Natural killer cell treated with Interleukin-12 subunit alpha and Interleukin-12 subunit beta and Interleukin-15 and Interleukin-18, amount 100 ng/mL, for 72 hours (primary cell): ENCODE results near the gene HYOU1. TPM values are rescaled to one million over a fixed set of nuclear protein-coding genes. Genes with fewer than 3 reads are reported as not detected.
"Not testable (repeated sequence)": the region's sequence is repeated elsewhere in the genome, so short reads cannot be mapped to it uniquely, and the experiment has no call there.

ENCODE experiments used
- ATAC-seq, 2 donors: fragments of 150-1000 bp; cut with Tn5 transposase in 1 of 2; sonication (Bioruptor Pico), chemical (Tn5 transposase) in 1 of 2; 2 replicates each; pipeline ENCODE4 v1.10.0; 2021
- DNase-seq: peaks from one replicate; pipeline ENCODE4 v3.0.0; 2022; ENCODE audit warnings: low spot score
- H3K27ac Mint-ChIP-seq, 2 donors: 1 replicate in 1 of 2; 2 replicates in 1 of 2; pipeline ENCODE4 v1.8.0; 2022; ENCODE audit warnings: mixed read lengths in 2 of 2, mild to moderate bottlenecking in 1 of 2, moderate library complexity in 1 of 2
- H3K27me3 Mint-ChIP-seq, 2 donors: 1 replicate in 1 of 2; 2 replicates in 1 of 2; pipeline ENCODE4 v1.8.0; 2022; ENCODE audit warnings: mixed read lengths in 2 of 2
- H3K36me3 Mint-ChIP-seq: one replicate; pipeline ENCODE4 v1.8.0; 2022; ENCODE audit warnings: mixed read lengths
- H3K4me1 Mint-ChIP-seq, 2 donors: 1 replicate in 1 of 2; 2 replicates in 1 of 2; pipeline ENCODE4 v1.8.0; 2022; ENCODE audit warnings: low read depth in 2 of 2, mixed read lengths in 2 of 2, mild to moderate bottlenecking in 1 of 2
- H3K4me3 Mint-ChIP-seq: one replicate; pipeline ENCODE4 v1.8.0; 2022; ENCODE audit warnings: mixed read lengths
- H3K9me3 Mint-ChIP-seq: 2 replicates; pipeline ENCODE4 v1.8.0; 2022; ENCODE audit warnings: mixed read lengths
- total RNA-seq, 2 donors: library from RNA; stranded (reverse); gene quantifications; one replicate each; pipeline ENCODE4 v1.2.3, GENCODE V29; 2022

Gene HYOU1
- total RNA-seq, 2 donors from 2014 or later: 259 to 333 TPM

- DNase-seq (no peak), ATAC-seq (no peak)
- H3K4me3 Mint-ChIP-seq: no peak overlapping the region
These were observed 14.1 kb downstream of the HYOU1 start for GRCh38 chr11:119042927-119043326.

GRCh38 chr11:119041821-119042514 is 15.0 kb downstream of the HYOU1 start:
- no peaks in the 10 kb centered on the region for H3K36me3 Mint-ChIP-seq
- DNase-seq (no peak), ATAC-seq (peak in 1 of 2 donors; percentile 65)
- H3K4me1 Mint-ChIP-seq: peaks cover 0 to 5% of the 10 kb centered on the region in 2 donors
- no peak overlapping the region for H3K27ac Mint-ChIP-seq
- H3K27me3 Mint-ChIP-seq: no peaks in the 10 kb centered on the region
- H3K9me3 Mint-ChIP-seq: no peaks in the 10 kb centered on the region
- H3K4me3 Mint-ChIP-seq: no peak overlapping the region

More at GRCh38 chr11:119042927-119043326, 14.1 kb downstream of the HYOU1 start:
- Mint-ChIP-seq H3K27ac (no peak overlapping the region), H3K4me1 (peaks cover 4 to 5% of the 10 kb centered on the region in 2 donors), H3K36me3 (peaks cover 6% of the 10 kb centered on the region), H3K27me3 (no peaks in the 10 kb centered on the region), H3K9me3 (no peaks in the 10 kb centered on the region)

DNA sequence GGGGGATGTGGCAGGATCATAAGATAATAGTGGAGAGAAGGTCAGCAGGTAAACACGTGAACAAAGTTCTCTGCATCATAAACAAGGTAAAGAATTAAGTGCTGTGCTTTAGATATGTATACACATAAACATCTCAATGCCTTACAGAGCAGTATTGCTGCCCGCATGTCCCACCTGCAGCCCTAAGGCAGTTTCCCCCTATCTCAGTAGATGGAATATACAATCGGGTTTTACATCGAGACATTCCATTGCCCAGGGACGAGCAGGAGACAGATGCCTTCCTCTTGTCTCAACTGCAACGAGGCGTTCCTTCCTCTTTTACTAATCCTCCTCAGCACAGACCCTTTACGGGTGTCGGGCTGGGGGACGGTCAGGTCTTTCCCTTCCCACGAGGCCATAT is 17.5 kb downstream of the HYOU1 start:
- H3K9me3 Mint-ChIP-seq, H3K27me3 Mint-ChIP-seq, DNase-seq, H3K4me1 Mint-ChIP-seq, H3K4me3 Mint-ChIP-seq, H3K27ac Mint-ChIP-seq, ATAC-seq, H3K36me3 Mint-ChIP-seq: not testable (repeated sequence)

GRCh38 chr11:119038884-119039283 is 18.1 kb downstream of the HYOU1 start:
- H3K27me3 Mint-ChIP-seq: no peaks in the 10 kb centered on the region
- no peaks in the 10 kb centered on the region for H3K9me3 Mint-ChIP-seq
- ATAC-seq (no peak), DNase-seq (no peak)
- peaks cover 0 to 5% of the 10 kb centered on the region in 2 donors for H3K4me1 Mint-ChIP-seq
- no peak overlapping the region for H3K4me3 Mint-ChIP-seq
- H3K27ac Mint-ChIP-seq: no peak overlapping the region
- H3K36me3 Mint-ChIP-seq: no peaks in the 10 kb centered on the region

GRCh38 chr11:119034813-119035212 is 22.2 kb downstream of the HYOU1 start:
- H3K36me3 Mint-ChIP-seq: no peaks in the 10 kb centered on the region
- DNase-seq (no peak), ATAC-seq (no peak)
- no peaks in the 10 kb centered on the region for H3K27me3 Mint-ChIP-seq
- H3K4me3 Mint-ChIP-seq: no peak overlapping the region
- H3K4me1 Mint-ChIP-seq: peaks cover 2 to 4% of the 10 kb centered on the region in 2 donors
- H3K9me3 Mint-ChIP-seq: no peaks in the 10 kb centered on the region
- no peak overlapping the region for H3K27ac Mint-ChIP-seq

DNA sequence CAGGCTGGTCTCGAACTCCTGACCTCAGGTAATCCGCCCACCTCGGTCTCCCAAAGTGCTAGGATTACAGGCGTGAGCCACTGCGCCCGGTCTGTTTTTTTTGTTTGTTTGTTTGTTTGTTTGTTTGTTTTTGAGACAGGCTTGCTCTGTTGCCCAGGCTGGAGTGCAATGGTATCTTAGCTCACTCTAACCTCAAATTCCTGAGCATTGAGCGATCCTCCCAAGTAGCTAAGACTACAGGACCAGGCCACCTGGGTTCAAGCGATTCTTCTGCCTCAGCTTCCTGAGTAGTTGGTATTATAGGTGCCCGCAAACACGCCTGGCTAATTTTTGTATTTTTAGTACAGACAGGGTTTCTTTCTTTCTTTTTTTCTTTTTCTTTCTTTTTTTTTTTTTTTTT is 23.6 kb downstream of the HYOU1 start:
- H3K27ac Mint-ChIP-seq, ATAC-seq, H3K9me3 Mint-ChIP-seq, H3K4me3 Mint-ChIP-seq, H3K36me3 Mint-ChIP-seq, H3K27me3 Mint-ChIP-seq, DNase-seq: not testable (repeated sequence)
- peaks cover 8 to 14% of the 10 kb centered on the region in 2 donors for H3K4me1 Mint-ChIP-seq

GRCh38 chr11:119031912-119032280 is 25.1 kb downstream of the HYOU1 start:
- H3K9me3 Mint-ChIP-seq: no peaks in the 10 kb centered on the region
- no peak overlapping the region for H3K4me3 Mint-ChIP-seq
- no peaks in the 10 kb centered on the region for H3K36me3 Mint-ChIP-seq
- DNase-seq (no peak), ATAC-seq (no peak)
- no peaks in the 10 kb centered on the region for H3K27me3 Mint-ChIP-seq
- H3K4me1 Mint-ChIP-seq: peaks cover 8 to 18% of the 10 kb centered on the region in 2 donors
- peak overlapping the region in 1 of 2 donors; percentile 9 for H3K27ac Mint-ChIP-seq

- peaks cover 8 to 19% of the 10 kb centered on the region in 2 donors for H3K4me1 Mint-ChIP-seq
- peaks cover under 1% of the 10 kb centered on the region for H3K36me3 Mint-ChIP-seq
- H3K9me3 Mint-ChIP-seq: no peaks in the 10 kb centered on the region
- peak; percentile 99 for DNase-seq
- peak within 1 kb of the TSS; percentile 84 for H3K4me3 Mint-ChIP-seq
- H3K27me3 Mint-ChIP-seq: no peaks in the 10 kb centered on the region
- peak within 1 kb of the TSS; percentile 48 to 78 for H3K27ac Mint-ChIP-seq
- peak; percentile 97 to 98 for ATAC-seq
These were observed 26.5 kb downstream of the HYOU1 start, which contains the start of gene SLC37A4 for GRCh38 chr11:119030329-119031047. Gene SLC37A4, minus strand, starts transcription at chr11:119030877.

- Mint-ChIP-seq H3K36me3 (peaks cover 5% of the 10 kb centered on the region), H3K27ac (peak overlapping the region; percentile 48 to 78), H3K9me3 (no peaks in the 10 kb centered on the region), H3K27me3 (no peaks in the 10 kb centered on the region), H3K4me3 (peak overlapping the region; percentile 84), H3K4me1 (peaks cover 8 to 24% of the 10 kb centered on the region in 2 donors)
- ATAC-seq (peak in 1 of 2 donors; percentile 4), DNase-seq (no peak)
These were observed 27.0 kb downstream of the HYOU1 start for GRCh38 chr11:119030029-119030328.

DNA sequence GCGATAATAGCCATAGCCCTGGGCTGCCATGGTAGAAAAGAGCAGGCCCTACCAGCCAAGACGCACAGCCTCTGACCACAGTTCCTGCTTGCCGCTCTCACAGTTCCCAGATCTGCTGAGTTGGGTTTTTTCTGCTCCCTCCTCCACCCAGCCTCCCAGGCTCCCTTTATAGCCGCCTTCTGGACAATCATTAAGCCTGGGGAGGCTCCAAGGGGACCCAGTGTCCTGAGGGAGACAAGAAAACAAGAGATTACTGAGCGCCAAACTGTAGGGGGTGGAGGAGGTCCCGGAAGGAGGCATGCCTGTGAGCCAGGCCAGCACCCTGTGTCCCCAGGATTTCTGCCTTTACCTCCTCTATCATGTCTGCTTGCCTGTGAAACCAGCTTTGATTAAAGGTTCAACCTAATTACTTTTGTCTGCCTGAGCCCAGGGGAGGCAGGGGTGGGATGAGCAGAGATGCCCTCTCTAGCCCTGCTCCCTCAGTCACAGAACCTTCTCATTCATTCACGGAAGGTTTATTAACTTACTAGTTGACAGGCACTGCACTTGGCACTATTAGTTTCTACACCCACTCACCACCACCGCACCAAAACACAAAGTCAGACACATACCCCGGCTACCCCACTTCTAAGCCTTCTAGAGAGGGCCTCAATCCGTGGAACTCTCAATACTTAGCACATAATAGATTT is 27.5 kb downstream of the HYOU1 start:
- DNase-seq: no peak
- peaks cover 9 to 28% of the 10 kb centered on the region in 2 donors for H3K4me1 Mint-ChIP-seq
- no peaks in the 10 kb centered on the region for H3K27me3 Mint-ChIP-seq
- peaks cover 5% of the 10 kb centered on the region for H3K36me3 Mint-ChIP-seq
- H3K27ac Mint-ChIP-seq: peak overlapping the region; percentile 48 to 78
- no peak for ATAC-seq
- peak overlapping the region; percentile 84 for H3K4me3 Mint-ChIP-seq
- H3K9me3 Mint-ChIP-seq: no peaks in the 10 kb centered on the region

- no peaks in the 10 kb centered on the region for H3K9me3 Mint-ChIP-seq
- H3K4me1 Mint-ChIP-seq: peaks cover 13 to 31% of the 10 kb centered on the region in 2 donors
- H3K27ac Mint-ChIP-seq: peak overlapping the region; percentile 48 to 78
- ATAC-seq: no peak
- H3K4me3 Mint-ChIP-seq: peak overlapping the region; percentile 84
- no peaks in the 10 kb centered on the region for H3K27me3 Mint-ChIP-seq
- DNase-seq: no peak
- H3K36me3 Mint-ChIP-seq: peaks cover 5% of the 10 kb centered on the region
These were observed 28.0 kb downstream of the HYOU1 start for GRCh38 chr11:119029069-119029339.

DNA sequence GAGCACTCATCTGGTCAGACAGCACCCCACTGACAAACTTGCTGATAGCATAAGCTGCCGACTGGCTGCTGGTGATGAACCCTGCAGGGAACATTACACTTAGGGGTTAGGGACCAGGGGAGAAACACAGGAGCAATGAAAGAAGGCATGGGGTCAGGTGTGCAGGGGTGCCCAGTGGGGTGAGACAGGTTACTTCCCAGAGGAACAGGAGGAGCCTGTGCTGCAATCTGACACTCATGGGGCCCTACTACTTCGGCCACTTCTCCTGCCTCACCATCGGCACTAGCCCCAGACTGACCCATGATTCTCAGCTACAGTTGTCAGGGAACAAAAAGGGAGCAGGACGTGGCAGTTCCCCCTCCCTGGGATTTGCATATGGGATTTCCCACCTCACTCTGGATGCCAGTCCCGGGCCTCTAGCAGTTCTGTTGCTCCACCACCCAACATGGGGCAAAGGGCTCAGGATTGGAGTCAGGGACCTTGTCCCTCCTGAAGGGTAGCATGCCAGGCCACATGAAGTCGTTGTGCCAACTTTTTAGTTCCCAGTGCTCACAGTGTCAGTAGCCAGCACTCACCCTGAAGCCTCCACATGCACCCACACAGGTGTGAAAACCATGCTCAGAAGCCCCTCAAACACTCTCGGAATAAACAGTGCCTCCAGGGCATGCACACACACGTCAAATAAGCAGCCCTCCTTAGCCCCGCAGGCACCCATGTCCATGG is 28.5 kb downstream of the HYOU1 start:
- H3K4me1 Mint-ChIP-seq: peaks cover 16 to 32% of the 10 kb centered on the region in 2 donors
- H3K4me3 Mint-ChIP-seq: peak overlapping the region; percentile 84
- no peak for ATAC-seq
- peaks cover 8% of the 10 kb centered on the region for H3K36me3 Mint-ChIP-seq
- no peaks in the 10 kb centered on the region for H3K9me3 Mint-ChIP-seq
- no peak for DNase-seq
- no peaks in the 10 kb centered on the region for H3K27me3 Mint-ChIP-seq
- peak overlapping the region in 1 of 2 donors; percentile 48 for H3K27ac Mint-ChIP-seq

DNA sequence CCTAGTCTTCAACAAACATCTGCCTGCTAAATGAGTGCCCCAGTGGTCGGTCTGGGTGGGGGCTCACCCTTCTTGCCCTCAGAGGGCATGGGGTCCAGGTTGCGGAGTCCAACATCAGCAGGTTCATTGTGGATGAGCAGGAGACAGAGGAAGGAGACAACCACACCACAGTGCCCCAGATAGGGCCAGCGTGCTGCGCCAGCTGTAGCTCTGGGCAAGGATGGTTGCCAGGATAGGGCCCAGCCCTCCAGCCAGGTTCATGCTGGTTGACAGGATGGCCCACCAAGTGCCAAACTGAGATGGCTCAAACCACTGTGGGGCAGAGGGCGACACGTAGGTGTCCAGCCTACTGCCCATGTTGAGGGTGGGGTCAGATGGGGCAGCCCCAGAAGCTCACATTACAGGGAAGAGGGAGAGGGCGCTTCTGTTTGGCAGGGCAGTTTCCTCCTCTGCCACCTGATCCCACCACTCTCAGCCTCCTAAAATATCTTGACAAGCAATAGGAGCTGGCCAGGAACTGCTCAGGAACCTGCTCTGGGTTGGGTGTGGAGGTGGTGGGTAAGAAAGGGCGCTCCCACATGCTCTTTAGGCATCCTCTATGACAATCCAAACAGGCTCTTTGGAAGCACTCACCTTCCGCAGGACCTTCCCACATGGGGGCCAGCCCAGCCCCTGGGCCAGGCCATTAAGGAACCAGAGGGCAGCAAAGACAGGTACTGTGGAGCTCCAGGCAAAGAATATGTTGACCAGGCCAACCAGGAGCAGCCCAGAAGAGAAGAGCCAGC is 29.3 kb downstream of the HYOU1 start:
- peaks cover 12% of the 10 kb centered on the region for H3K36me3 Mint-ChIP-seq
- H3K27ac Mint-ChIP-seq: no peak overlapping the region
- peaks cover 19 to 36% of the 10 kb centered on the region in 2 donors for H3K4me1 Mint-ChIP-seq
- H3K9me3 Mint-ChIP-seq: no peaks in the 10 kb centered on the region
- DNase-seq (no peak), ATAC-seq (no peak)
- H3K4me3 Mint-ChIP-seq: no peak overlapping the region
- H3K27me3 Mint-ChIP-seq: no peaks in the 10 kb centered on the region
